IMR-90 (cell line): ENCODE measurements around the gene ADISSP. TPM values are rescaled to one million over a fixed set of nuclear protein-coding genes. Genes with fewer than 3 reads are reported as not detected.

Experiments
- ATAC-seq: fragments of 200-7000 bp; cut with Tn5 transposase; 2 replicates; pipeline ENCODE4 v1.9.1; 2020; ENCODE audit warnings: low read depth, mild to moderate bottlenecking, moderate library complexity
- BruUV-seq: library from RNA; stranded (reverse); fragments of 400-500 nt; replicated peaks from 2 replicates; lab custom pipeline; 2021; lab: Mats Ljungman, UMichigan
- CTCF ChIA-PET: fragments of 300-600 bp; formaldehyde crosslinking; extraction: SDS; loops from one replicate; lab custom pipeline; 2021; ENCODE audit warnings: antibody characterized with exemption; lab: Yijun Ruan, JAX
- POLR2A ChIA-PET: fragments of 300-600 bp; sonication (Branson Sonifier 250); formaldehyde crosslinking; loops from one replicate; lab custom pipeline; 2022; ENCODE audit warnings: antibody characterized with exemption; ENCODE audit not compliant: unreplicated experiment; lab: Charles Lee
- DNase-seq: peaks from one replicate; pipeline ENCODE4 v3.0.0; 2013
- H2AFZ ChIP-seq: replicated peaks from 2 replicates; pipeline ENCODE3; 2013; ENCODE audit warnings: low read length, mild to moderate bottlenecking; ENCODE audit not compliant: poor library complexity
- H2AK5ac ChIP-seq: 2 replicates; pipeline ENCODE4 v1.6.1; 2013; ENCODE audit warnings: low read depth, low read length, inconsistent platforms
- H2AK9ac ChIP-seq: replicated peaks from 2 replicates; pipeline ENCODE3; 2013; ENCODE audit warnings: mild to moderate bottlenecking, low read depth, low read length, moderate library complexity; ENCODE audit not compliant: poor library complexity
- H2BK120ac ChIP-seq: 2 replicates; pipeline ENCODE4 v1.6.1; 2013; ENCODE audit warnings: low read depth, low read length, inconsistent platforms
- H2BK15ac ChIP-seq: 3 replicates; pipeline ENCODE4 v1.6.1; 2013; ENCODE audit warnings: low read depth, low read length, inconsistent platforms
- H2BK20ac ChIP-seq: 2 replicates; pipeline ENCODE4 v1.6.1; 2013; ENCODE audit warnings: low read depth, mild to moderate bottlenecking, inconsistent platforms, low read length, moderate library complexity
- H2BK5ac ChIP-seq: 2 replicates; pipeline ENCODE4 v1.6.1; 2013; ENCODE audit warnings: mild to moderate bottlenecking, low read depth, low read length, inconsistent platforms; ENCODE audit not compliant: poor library complexity, severe bottlenecking
- H3K14ac ChIP-seq: replicated peaks from 2 replicates; pipeline ENCODE4 v1.6.1; 2013; ENCODE audit warnings: low read depth, low read length, inconsistent platforms
- H3K18ac ChIP-seq: 2 replicates; pipeline ENCODE4 v1.6.1; 2013; ENCODE audit warnings: low read depth, low read length, control low read depth
- H3K23ac ChIP-seq: 2 replicates; pipeline ENCODE4 v1.6.1; 2013; ENCODE audit warnings: low read depth, low read length, inconsistent platforms
- H3K27ac ChIP-seq: 2 replicates; pipeline ENCODE4 v1.5.1; 2013; ENCODE audit warnings: mild to moderate bottlenecking, control low read depth, low read length; ENCODE audit not compliant: insufficient read depth
- H3K27me3 ChIP-seq: 2 replicates; pipeline ENCODE4 v1.6.1; 2013; ENCODE audit warnings: low read length; ENCODE audit not compliant: control insufficient read depth, insufficient read depth
- H3K36me3 ChIP-seq: 2 replicates; pipeline ENCODE4 v1.6.1; 2013; ENCODE audit warnings: low read length, mixed read lengths; ENCODE audit not compliant: control insufficient read depth, insufficient read depth
- H3K4ac ChIP-seq: 2 replicates; pipeline ENCODE4 v1.6.1; 2013; ENCODE audit warnings: low read depth, low read length, inconsistent platforms
- H3K4me1 ChIP-seq: 2 replicates; pipeline ENCODE4 v1.6.1; 2013; ENCODE audit warnings: low read length, mixed read lengths; ENCODE audit not compliant: control insufficient read depth, insufficient read depth
- H3K4me2 ChIP-seq: 2 replicates; pipeline ENCODE4 v1.6.1; 2013; ENCODE audit warnings: low read depth, mild to moderate bottlenecking, control low read depth, low read length, moderate library complexity
- H3K4me3 ChIP-seq: 2 replicates; pipeline ENCODE4 v1.5.1; 2013; ENCODE audit warnings: low read depth, mild to moderate bottlenecking, control low read depth, low read length, moderate library complexity; ENCODE audit not compliant: insufficient read depth
- H3K56ac ChIP-seq: 2 replicates; pipeline ENCODE4 v1.6.1; 2013; ENCODE audit warnings: low read length, inconsistent platforms; ENCODE audit not compliant: insufficient read depth; ENCODE audit errors: extremely low read depth
- H3K79me1 ChIP-seq, 2 experiments: 2 replicates each; pipeline ENCODE4 v1.6.1; 2013; ENCODE audit warnings: low read length in 2 of 2, inconsistent platforms in 1 of 2, low read depth in 1 of 2
- H3K9ac ChIP-seq: 2 replicates; pipeline ENCODE4 v1.6.1; 2013; ENCODE audit warnings: low read depth, low read length, control low read depth
- H3K9me1 ChIP-seq: 2 replicates; pipeline ENCODE4 v1.6.1; 2013; ENCODE audit warnings: low read length, inconsistent platforms; ENCODE audit not compliant: insufficient read depth
- H3K9me3 ChIP-seq: 2 replicates; pipeline ENCODE4 v1.6.1; 2013; ENCODE audit warnings: low read length; ENCODE audit not compliant: control insufficient read depth, insufficient read depth
- H4K20me1 ChIP-seq: 2 replicates; pipeline ENCODE4 v1.6.1; 2013; ENCODE audit warnings: low read length, inconsistent platforms; ENCODE audit not compliant: insufficient read depth
- H4K5ac ChIP-seq: 2 replicates; pipeline ENCODE4 v1.6.1; 2013; ENCODE audit warnings: mild to moderate bottlenecking, low read depth, low read length, control low read depth
- H4K8ac ChIP-seq, 2 experiments: 2 replicates each; pipeline ENCODE4 v1.6.1; 2013; ENCODE audit warnings: low read depth in 2 of 2, low read length in 2 of 2, control low read depth in 1 of 2, inconsistent platforms in 1 of 2
- H4K91ac ChIP-seq: 2 replicates; pipeline ENCODE4 v1.6.1; 2013; ENCODE audit warnings: low read depth, low read length, inconsistent platforms; ENCODE audit not compliant: insufficient read depth
- CHD1 ChIP-seq: IDR thresholded peaks from 2 replicates; pipeline ENCODE4 v1.6.1; 2012; ENCODE audit warnings: low read depth, low read length, improper control_type of control experiment
- MAZ ChIP-seq: IDR thresholded peaks from 2 replicates; pipeline ENCODE4 v1.6.1; 2012; ENCODE audit warnings: low read depth, mild to moderate bottlenecking, low read length, improper control_type of control experiment, moderate library complexity, borderline replicate concordance
- MXI1 ChIP-seq: IDR thresholded peaks from 2 replicates; pipeline ENCODE4 v1.6.1; 2012; ENCODE audit warnings: low read depth, mild to moderate bottlenecking, low read length, moderate library complexity, borderline replicate concordance
- RAD21 ChIP-seq: IDR thresholded peaks from 2 replicates; pipeline ENCODE4 v1.6.1; 2012; ENCODE audit warnings: low read length, improper control_type of control experiment
- WGBS, 2 experiments: methylation state at CpG; one replicate each; pipeline versions ENCODE4 v1.1.5 to v1.1.7; 2013; ENCODE audit warnings: missing lambda C conversion rate in 2 of 2; ENCODE audit not compliant: insufficient read length in 1 of 2; ENCODE audit errors: extremely low coverage in 2 of 2; 5-methylcytosine and 5-hydroxymethylcytosine counted together
- dilution Hi-C: fragments of 300-500 bp; cut with HindIII; formaldehyde crosslinking; loops from one replicate; pipeline ENCODE4 v1.14.3; 2018; ENCODE audit warnings: low sequenced_read_pairs; ENCODE audit not compliant: unreplicated experiment
- in situ Hi-C: fragments of 300-500 bp; cut with MboI; formaldehyde crosslinking; loops from 3 replicates; pipeline ENCODE4 v1.14.3; 2019; ENCODE audit warnings: low sequenced_read_pairs, inconsistent platforms, mixed read lengths
- intact Hi-C: fragments of 100-400 bp; cut with micrococcal nuclease; formaldehyde crosslinking; loops from 2 replicates; pipeline ENCODE4 v1.10.0; 2022
- polyA plus RNA-seq, 3 experiments: library from polyadenylated mRNA; depleted of rRNA; stranded (reverse); fragments of >200 nt; gene quantifications; 2 replicates each; pipeline ENCODE4 v1.2.3, GENCODE V29; 2012; ENCODE audit warnings: low replicate concordance in 1 of 3
- total RNA-seq: library from RNA; depleted of rRNA; stranded (reverse); fragments of >200 nt; gene quantifications from 2 replicates; pipeline ENCODE4 v1.2.3, GENCODE V29; 2012
- TF ChIP-seq, protein P1 (sequence below): conservative IDR thresholded peaks from 2 replicates; pipeline ENCODE4 v1.5.1; 2012; ENCODE audit warnings: mild to moderate bottlenecking, low read depth, low read length, improper control_type of control experiment

Gene ADISSP
- total and polyA plus RNA-seq, 2 of the 4 experiments (the other 2 are of a cell fraction): 31.9 to 58.2 TPM

DNA sequence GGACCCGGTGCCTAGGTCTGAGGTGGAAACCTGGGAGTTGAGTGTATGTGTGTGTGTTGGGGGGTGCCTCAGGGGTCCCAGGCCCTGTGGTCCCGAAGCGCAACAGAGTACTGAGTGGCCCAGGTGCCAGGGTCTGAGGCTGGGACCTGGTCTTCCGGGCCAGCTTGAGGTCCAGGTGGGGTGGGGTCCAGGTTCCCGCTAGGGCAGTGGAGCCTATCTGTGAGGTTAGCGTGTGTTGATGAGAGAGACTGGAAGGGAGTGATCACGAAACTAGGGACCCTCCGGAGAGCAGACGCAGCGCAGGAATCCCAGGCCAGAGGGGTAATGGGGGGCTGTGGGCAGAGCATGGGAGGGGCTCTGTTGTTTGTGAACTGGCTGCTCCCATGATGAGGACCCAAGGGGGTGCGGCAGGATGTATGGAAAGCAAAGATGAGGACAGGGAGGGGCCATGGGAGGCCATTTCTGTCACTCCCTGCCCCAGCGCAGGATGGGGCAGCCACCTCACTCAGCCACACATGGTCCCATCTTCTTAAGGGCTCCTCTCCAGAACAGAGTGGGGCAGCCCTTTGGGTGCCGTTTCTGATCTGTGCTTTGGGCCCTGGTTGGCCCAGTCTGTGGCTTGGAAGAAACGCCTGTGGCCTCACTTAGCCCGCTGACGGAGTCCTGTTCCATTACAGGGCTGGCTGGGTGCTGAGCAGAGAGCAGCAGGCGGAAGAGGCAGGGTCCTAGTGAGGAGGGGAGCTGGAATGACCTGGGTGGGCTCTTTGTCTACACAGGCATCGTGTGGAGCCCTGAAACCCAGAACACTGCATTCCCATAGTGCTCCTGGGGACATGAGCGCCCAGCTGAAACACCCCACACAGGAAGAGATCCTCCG lies 34.2 kb downstream of the ADISSP start:
- no peak for ATAC-seq
- no peaks in the 10 kb centered on the region for H3K9me3 ChIP-seq
- no peak overlapping the region for H2BK5ac ChIP-seq
- ChIA-PET CTCF (no interaction called here), POLR2A (no interaction called here)
- H3K27me3 ChIP-seq: peaks cover 72% of the 10 kb centered on the region
- H3K9me1 ChIP-seq: 0 out of 2 replicates have a peak, but pooled peaks cover 2% of the 10 kb centered on the region
- H3K4me1 ChIP-seq: no peaks in the 10 kb centered on the region
- H2BK15ac ChIP-seq: no peak overlapping the region
- H3K4ac ChIP-seq: no peak overlapping the region
- H4K8ac ChIP-seq: no peak overlapping the region
- in situ Hi-C loops (no loop called here), intact Hi-C loops (no loop called here), dilution Hi-C loops (no loop called here)
- no peak overlapping the region for H2BK120ac ChIP-seq
- H3K79me1 ChIP-seq: no peaks in the 10 kb centered on the region
- H3K23ac ChIP-seq: no peak overlapping the region
- no peak overlapping the region for H2AK9ac ChIP-seq
- peak overlapping the region; percentile 56 for H2AFZ ChIP-seq
- no peak overlapping the region for H3K4me3 ChIP-seq
- WGBS, 2 experiments: 49% methylated on average over 5 of the region's 20 CpGs; no CpG with 5 or more reads in 1 of the 2 experiments
- TF ChIP-seq MAZ (no peak), MXI1 (no peak), CHD1 (no peak), RAD21 (no peak)
- TF ChIP-seq, protein P1, sequence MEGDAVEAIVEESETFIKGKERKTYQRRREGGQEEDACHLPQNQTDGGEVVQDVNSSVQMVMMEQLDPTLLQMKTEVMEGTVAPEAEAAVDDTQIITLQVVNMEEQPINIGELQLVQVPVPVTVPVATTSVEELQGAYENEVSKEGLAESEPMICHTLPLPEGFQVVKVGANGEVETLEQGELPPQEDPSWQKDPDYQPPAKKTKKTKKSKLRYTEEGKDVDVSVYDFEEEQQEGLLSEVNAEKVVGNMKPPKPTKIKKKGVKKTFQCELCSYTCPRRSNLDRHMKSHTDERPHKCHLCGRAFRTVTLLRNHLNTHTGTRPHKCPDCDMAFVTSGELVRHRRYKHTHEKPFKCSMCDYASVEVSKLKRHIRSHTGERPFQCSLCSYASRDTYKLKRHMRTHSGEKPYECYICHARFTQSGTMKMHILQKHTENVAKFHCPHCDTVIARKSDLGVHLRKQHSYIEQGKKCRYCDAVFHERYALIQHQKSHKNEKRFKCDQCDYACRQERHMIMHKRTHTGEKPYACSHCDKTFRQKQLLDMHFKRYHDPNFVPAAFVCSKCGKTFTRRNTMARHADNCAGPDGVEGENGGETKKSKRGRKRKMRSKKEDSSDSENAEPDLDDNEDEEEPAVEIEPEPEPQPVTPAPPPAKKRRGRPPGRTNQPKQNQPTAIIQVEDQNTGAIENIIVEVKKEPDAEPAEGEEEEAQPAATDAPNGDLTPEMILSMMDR: no peak
- no peak overlapping the region for H2BK20ac ChIP-seq
- no peak overlapping the region for H4K5ac ChIP-seq
- H4K91ac ChIP-seq: no peak overlapping the region
- H3K18ac ChIP-seq: no peak overlapping the region
- no peak overlapping the region for H3K4me2 ChIP-seq
- H4K20me1 ChIP-seq: no peaks in the 10 kb centered on the region
- no peak overlapping the region for H3K14ac ChIP-seq
- no TSS peak for BruUV-seq
- no peak for DNase-seq
- no peak overlapping the region for H3K9ac ChIP-seq
- H3K36me3 ChIP-seq: no peaks in the 10 kb centered on the region
- H3K27ac ChIP-seq: no peak overlapping the region
- H2AK5ac ChIP-seq: no peak overlapping the region
- no peak overlapping the region for H3K56ac ChIP-seq
